Activated gamma-delta T cell treated with Interleukin-2 at 50 U/mL for 16 hours (primary cell): Measurements from ENCODE around the gene PML.
"Not testable (repeated sequence)": the region's sequence is repeated elsewhere in the genome, so short reads cannot be mapped to it uniquely, and the experiment has no call there.

Experiments
- DNase-seq: peaks from one replicate; pipeline ENCODE4 v3.0.0-alpha.2; 2020

Gene PML

GRCh38 chr15:74063425-74064146, 69.1 kb downstream of the PML start:
- not testable (repeated sequence) for DNase-seq

DNA sequence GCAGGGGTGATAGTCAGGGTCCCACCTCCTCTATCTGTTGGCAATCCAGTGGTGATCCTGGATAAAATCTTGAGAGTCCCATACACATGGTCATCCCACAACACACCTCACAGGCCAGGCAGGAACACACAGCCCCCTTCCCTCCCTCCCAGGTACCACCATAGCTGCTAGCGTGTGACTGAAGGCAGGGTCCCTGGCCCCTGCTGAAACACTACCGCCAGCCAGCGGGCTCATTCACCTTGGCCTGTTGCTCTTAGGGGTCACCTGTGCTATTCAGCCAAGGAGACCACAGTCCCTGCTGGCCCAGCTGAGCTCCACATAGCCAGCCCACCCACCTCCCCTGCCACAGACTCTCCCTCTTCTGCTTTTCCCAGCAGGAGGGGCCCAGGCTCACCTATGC, 69.7 kb downstream of the PML start:
- not testable (repeated sequence) for DNase-seq

DNA sequence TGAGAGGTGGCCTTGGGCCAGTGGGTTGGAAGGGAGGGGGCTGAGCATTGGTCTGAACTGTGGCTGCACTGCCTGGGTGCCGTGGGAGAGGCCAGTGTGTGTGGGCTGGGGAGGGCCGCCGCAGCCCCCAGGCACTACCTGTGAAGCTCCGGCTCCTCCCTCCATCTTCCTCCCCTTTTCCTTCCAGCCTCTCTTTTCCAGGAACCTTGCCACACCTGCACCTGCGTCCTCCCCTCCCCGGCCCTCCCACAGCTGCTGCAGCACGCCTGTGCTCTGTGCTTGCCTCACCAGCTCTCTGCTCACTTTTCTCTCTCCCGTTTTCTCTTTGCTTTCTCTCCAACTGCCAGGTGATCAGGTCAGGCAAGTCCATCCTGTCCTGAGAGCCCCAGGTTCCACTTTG, 70.3 kb downstream of the PML start:
- not testable (repeated sequence) for DNase-seq

DNA sequence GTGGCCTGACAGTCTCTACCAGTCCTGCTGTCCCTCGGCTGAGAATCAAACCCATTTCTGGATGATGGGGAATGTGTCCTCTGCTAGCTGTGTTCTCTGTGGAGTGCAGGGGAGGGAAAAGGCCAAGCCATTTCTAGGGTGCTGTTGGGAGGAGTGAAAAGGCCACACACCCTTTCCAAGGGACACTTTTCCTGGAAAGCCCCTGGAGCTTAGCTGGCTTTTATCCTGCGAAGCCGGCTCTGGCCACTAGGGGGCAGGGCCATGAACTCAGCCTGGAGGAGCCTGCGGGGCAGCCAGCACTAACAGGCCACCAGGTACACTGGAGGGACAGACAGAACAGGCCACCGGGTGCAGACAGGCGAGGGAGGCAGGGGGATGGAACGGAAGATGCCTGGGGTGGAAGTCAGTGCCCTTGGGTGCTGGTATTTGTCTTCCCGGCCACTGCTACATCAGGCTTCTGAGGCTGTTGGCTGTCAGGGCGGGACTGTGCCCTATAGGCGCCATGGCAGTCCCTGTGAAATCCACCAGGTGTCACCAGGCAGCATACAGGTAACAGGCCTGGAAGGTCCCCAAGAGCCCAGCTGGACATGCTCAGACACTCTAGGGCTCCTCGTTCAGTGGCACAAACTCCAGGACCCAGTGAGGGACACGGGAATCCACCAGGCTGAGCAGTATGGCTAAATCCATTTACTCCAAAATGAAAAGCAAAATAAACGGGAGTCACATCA, 71.3 kb downstream of the PML start:
- DNase-seq: peak; percentile 39

GRCh38 chr15:74071645-74072044, 77.1 kb downstream of the PML start:
- DNase-seq: not testable (repeated sequence)

- DNase-seq: not testable (repeated sequence)
Observed at GRCh38 chr15:74072132-74072531, 77.6 kb downstream of the PML start.

DNA sequence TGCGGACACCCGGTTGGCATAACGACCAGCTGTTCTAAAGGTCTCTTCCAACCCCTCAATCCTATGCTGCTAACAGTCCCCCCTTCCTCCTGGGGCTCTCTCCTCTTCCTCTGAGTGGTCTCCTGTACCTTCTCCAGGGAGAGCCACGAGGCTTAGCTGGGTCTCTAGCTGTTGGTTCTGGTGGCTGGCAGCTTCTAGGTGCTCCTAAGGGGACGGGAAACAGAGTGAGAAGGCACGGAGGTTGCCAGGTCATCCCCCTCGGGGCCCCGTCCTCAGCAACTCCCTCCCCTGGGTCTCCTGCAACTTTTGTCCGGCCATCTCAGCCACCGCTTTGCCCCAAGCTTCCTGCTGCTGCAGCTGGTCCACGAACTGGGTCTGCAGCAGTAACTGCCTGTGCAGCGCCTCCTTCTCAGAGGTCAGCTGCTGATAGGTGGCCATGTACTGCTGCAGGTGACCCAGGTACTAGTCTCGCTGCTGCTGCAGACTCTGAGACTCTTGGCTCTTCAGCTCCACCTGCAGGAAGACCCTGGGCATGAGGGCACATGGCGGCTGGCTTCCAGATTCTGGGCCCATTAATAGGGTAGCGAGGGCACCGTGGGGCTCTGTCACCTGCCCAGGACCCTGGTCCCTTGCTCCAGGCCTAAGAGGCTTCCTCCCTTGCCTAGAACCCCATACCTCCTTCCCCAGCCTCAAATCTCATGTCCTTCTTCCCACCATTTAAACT, 78.3 kb downstream of the PML start:
- not testable (repeated sequence) for DNase-seq

DNA sequence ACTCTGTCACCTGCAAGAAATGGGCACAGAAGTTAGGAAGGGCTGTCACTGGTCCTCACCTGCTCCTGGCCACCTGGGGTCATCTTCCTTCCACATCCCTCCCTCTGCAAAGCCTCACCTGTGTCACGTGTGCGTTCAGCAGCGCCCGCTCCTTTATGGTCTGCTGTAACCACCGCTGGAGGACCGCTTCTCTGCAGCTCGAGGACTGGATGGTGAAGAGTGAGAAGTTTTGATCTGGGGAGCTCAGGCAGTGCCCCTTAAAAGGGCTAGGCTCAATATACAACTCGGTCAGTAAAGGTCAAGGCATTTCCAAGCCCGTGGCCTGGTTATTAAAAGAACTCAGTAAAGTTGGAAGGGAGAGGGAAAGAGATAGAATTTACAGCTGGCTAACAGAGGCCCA, 81.3 kb downstream of the PML start:
- DNase-seq: not testable (repeated sequence)

GRCh38 chr15:74082450-74082849, 87.9 kb downstream of the PML start, which contains the start of gene GOLGA6A:
TSS of gene GOLGA6A (minus strand) at chr15:74082550. CDS start at chr15:74082509, 41 bp downstream.
- DNase-seq: not testable (repeated sequence)

- not testable (repeated sequence) for DNase-seq
Observed at GRCh38 chr15:74094567-74094966, 100.1 kb downstream of the PML start.

DNA sequence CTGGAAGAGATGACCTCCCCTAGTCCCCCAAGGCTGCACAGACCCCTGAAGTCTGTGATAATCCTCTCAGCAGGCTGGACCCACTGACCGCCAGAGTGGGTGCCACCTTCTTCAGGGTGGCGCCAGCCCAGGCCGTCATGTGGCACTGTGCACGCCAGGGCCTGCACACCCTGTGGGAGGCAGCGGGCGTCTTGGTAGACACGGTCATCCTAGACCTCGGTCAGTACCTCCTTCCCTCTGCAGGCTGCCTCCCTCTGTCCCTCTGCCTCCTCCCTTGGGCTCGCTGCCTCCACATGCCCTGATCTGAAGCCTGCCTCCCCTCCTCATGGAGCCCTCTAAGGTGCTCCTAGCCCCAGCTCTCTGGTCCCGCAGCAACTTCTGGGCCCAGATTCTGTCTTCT, 101.1 kb downstream of the PML start:
- DNase-seq: not testable (repeated sequence)

DNA sequence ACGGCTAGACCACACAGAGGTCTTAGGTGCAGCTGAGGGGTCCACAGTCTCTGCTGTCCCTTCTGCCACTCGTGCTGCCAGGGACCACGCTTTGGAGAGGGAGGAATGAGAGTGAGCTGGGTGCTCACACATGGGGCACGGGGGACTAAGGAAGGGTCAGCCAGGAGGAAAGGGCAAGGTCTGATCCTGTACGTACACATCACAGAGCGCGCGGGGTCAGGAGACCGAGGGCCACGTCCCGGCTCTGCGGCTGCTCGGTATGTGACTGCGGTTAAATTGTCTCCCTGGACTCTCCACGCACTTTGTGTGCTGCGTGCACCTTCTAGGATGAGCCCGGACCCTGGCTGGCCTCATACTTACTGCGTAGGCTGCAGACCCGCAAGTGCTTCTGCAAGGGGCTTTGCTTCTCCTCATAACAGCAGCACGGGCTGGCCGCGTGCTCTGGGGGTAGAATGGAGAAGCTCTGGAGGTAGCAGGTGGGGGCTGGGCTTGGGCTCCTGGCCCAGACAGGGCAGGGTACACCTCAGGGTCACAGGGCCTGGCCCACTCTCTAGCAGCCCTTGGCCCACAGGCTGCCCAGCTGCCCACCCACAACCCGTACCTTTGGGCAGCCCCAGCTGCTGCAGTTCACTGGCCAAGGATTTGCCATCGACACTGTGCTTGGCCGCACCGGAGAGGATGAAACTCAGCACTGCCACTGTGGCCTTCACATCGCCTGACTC, 102.4 kb downstream of the PML start:
- not testable (repeated sequence) for DNase-seq
